Right atrium auricular region (tissue), 2 donors: ENCODE results near the gene TMEM200A. TPM values are rescaled to one million over a fixed set of nuclear protein-coding genes. Genes with fewer than 3 reads are reported as not detected.
"Not testable (repeated sequence)": the region's sequence is repeated elsewhere in the genome, so short reads cannot be mapped to it uniquely, and the experiment has no call there.

Experiments used
- DNase-seq: peaks from one replicate; pipeline ENCODE4 v3.0.0-alpha.2; 2019; ENCODE audit warnings: low spot score
- H3K27ac ChIP-seq, 2 donors: fragments of 200-600 bp; sonication (generic); 1 replicate in 1 of 2; 2 replicates in 1 of 2; pipeline ENCODE4 v1.5.1; 2016 to 2019
- H3K27me3 ChIP-seq, 2 donors: fragments of 200-600 bp; sonication (generic); one replicate each; pipeline versions ENCODE4 v1.5.1 to v1.6.0; 2017 to 2019
- H3K36me3 ChIP-seq: fragments of 200-600 bp; sonication (generic); one replicate; pipeline ENCODE4 v1.5.1; 2016
- H3K4me1 ChIP-seq, 2 donors: fragments of 200-600 bp; sonication (generic); one replicate each; pipeline versions ENCODE4 v1.5.1 to v1.6.0; 2017 to 2019
- H3K4me3 ChIP-seq, 2 donors: fragments of 200-600 bp; sonication (generic); 1 replicate in 1 of 2; 2 replicates in 1 of 2; pipeline ENCODE4 v1.5.1; 2017 to 2019; ENCODE audit warnings: mild to moderate bottlenecking in 1 of 2, moderate library complexity in 1 of 2
- H3K9me3 ChIP-seq, 2 donors: fragments of 200-600 bp; sonication (generic); one replicate each; pipeline ENCODE4 v1.5.1; 2019
- total RNA-seq, 2 donors: library from RNA; depleted of rRNA; stranded (reverse); fragments of >200 nt; gene quantifications; one replicate each; pipeline ENCODE4 v1.1.0, GENCODE V29; 2016
- TF ChIP-seq, protein P1 (sequence below), 2 donors: fragments of 200-600 bp; sonication (generic); IDR thresholded peaks; one replicate each; pipeline ENCODE4 v1.5.1; 2019; ENCODE audit warnings: antibody characterized with exemption in 2 of 2

The TMEM200A gene
- total RNA-seq, 2 donors from 2014 or later = 0.63 TPM; not detected in 1

DNA sequence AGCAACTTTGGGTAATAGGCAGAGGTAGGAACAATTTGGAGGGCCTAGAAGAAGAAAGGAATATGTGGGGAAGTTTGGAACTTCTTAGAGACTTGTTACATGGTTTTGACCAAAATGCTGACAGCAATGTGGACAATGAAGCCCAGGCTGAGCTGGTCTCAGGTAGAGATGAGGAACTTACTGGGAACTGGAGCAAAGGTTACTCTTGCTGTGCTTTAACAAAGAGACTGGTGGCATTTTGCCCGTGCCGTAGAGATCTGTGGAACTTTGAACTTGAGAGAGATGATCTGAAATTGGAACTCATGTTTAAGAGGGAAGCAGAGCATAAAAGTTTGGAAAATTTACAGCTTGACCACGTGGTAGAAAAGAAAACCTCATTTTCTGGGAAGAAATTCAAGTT lies 28.3 kb upstream of the TMEM200A start:
- Histone ChIP-seq H3K4me3 (no peak overlapping the region), H3K9me3 (no peaks in the 10 kb centered on the region), H3K27me3 (no peaks in the 10 kb centered on the region), H3K27ac (no peak overlapping the region), H3K4me1 (no peaks in the 10 kb centered on the region), H3K36me3 (no peaks in the 10 kb centered on the region)
- TF ChIP-seq, protein P1, sequence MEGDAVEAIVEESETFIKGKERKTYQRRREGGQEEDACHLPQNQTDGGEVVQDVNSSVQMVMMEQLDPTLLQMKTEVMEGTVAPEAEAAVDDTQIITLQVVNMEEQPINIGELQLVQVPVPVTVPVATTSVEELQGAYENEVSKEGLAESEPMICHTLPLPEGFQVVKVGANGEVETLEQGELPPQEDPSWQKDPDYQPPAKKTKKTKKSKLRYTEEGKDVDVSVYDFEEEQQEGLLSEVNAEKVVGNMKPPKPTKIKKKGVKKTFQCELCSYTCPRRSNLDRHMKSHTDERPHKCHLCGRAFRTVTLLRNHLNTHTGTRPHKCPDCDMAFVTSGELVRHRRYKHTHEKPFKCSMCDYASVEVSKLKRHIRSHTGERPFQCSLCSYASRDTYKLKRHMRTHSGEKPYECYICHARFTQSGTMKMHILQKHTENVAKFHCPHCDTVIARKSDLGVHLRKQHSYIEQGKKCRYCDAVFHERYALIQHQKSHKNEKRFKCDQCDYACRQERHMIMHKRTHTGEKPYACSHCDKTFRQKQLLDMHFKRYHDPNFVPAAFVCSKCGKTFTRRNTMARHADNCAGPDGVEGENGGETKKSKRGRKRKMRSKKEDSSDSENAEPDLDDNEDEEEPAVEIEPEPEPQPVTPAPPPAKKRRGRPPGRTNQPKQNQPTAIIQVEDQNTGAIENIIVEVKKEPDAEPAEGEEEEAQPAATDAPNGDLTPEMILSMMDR (IDR thresholded peaks at IDR 0.05) = no peak
- DNase-seq = no peak

DNA sequence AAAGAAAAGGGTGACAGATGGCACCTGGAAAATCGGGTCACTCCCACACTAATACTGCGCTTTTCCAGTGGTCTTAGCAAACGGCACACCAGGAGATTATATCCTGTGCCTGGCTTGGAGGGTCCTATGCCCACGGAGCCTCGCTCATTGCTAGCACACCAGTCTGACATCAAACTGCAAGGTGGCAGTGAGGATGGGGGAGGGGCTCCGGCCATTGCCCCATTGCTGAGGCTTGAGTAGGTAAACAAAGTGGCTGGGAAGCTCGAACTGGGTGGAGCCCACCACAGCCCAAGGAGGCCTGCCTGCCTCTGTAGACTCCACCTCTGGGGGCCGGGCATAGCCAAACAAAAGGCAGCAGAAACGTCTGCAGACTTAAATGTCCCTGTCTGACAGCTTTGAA lies 19.5 kb upstream of the TMEM200A start:
- not testable (repeated sequence) for H3K4me1 ChIP-seq, H3K36me3 ChIP-seq, DNase-seq, H3K9me3 ChIP-seq, H3K4me3 ChIP-seq, H3K27ac ChIP-seq, H3K27me3 ChIP-seq

DNA sequence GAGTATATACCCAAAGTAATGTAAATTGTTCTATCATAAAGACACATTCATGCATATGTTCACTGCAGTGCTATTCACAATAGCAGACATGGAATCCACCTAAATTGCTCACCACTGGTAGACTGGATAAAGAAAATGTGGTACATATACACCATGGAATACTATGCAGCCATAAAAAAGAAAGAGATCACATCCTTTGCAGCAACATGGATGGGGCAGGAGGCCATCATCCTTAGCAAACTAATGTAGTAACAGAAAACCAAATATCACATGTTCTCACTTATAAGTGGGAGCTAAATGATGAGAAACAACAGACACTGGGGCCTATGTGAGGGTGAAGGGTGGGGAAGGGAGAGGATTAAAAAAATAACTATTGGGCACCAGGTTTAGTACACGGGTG lies 11.5 kb upstream of the TMEM200A start:
- Histone ChIP-seq H3K27me3 (no peaks in the 10 kb centered on the region), H3K9me3 (no peaks in the 10 kb centered on the region), H3K4me1 (no peaks in the 10 kb centered on the region), H3K27ac (no peak overlapping the region), H3K4me3 (no peak overlapping the region), H3K36me3 (no peaks in the 10 kb centered on the region)
- TF ChIP-seq, protein P1 (IDR thresholded peaks at IDR 0.05) = no peak
- no peak for DNase-seq

DNA sequence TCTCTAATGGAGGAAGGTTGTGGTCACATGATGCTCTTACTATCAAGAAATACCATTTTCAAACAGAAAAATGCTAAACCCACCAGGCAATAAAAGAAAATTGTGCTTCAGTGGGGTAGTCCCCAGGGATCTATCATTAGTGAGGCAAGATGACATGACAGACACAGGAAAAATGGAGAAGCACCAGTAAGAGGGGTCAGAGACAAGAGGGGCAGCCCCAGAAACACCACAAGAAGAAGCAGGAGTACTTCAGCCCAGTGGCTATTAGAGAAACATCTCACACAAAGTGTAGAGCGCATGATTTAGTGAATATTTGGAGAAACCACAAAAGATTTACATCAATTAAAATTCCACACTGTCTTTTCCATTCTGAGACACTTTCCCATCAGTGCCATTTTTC lies 10.2 kb upstream of the TMEM200A start:
- H3K4me3 ChIP-seq = no peak overlapping the region
- no peak overlapping the region for H3K27ac ChIP-seq
- H3K4me1 ChIP-seq = no peaks in the 10 kb centered on the region
- H3K27me3 ChIP-seq = no peaks in the 10 kb centered on the region
- no peaks in the 10 kb centered on the region for H3K9me3 ChIP-seq
- TF ChIP-seq, protein P1 (IDR thresholded peaks at IDR 0.05) = no peak
- no peak for DNase-seq
- H3K36me3 ChIP-seq = no peaks in the 10 kb centered on the region

DNA sequence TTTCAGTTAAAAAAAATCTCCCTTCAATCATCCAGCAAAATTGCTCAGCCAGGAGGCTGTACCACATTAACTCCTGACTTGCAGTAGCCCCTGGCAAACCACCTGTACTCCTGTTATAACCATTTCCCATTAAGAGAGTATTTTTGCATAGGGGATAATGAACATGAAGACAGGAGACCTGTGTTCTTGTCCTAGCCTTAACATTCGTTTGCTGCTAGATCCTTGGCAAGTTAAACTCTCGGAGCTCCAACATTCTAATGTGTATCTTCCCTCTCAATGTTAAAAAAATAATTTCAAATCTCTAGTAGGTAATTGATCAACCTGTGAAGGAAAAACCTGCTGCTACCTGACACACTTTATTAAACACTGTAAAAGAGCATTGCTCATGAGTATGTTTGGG lies 8.4 kb upstream of the TMEM200A start:
- no peak overlapping the region for H3K4me3 ChIP-seq
- no peaks in the 10 kb centered on the region for H3K4me1 ChIP-seq
- H3K9me3 ChIP-seq = no peaks in the 10 kb centered on the region
- H3K27ac ChIP-seq = no peak overlapping the region
- no peak for DNase-seq
- no peaks in the 10 kb centered on the region for H3K36me3 ChIP-seq
- TF ChIP-seq, protein P1 (IDR thresholded peaks at IDR 0.05) = no peak
- H3K27me3 ChIP-seq = no peaks in the 10 kb centered on the region

DNA sequence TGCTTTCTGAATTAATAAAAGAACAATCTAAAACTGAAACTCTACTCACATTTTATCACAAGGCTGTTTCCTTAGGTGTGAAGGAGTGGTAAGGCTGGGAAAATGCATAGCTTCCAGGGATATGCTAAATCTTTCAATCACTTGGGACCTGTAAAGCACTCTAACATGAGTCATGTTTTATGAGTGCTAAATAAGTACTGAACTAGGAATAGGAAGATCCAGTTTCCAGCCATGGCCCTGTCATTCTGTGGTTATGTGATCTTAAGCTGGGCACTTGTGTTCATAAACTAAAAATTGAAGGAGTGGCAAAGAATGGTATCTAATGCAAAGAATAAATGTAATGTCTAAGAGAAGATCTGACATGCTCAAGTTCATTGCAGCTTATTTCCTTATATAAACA lies 6.1 kb upstream of the TMEM200A start:
- DNase-seq = no peak
- Histone ChIP-seq H3K27ac (no peak overlapping the region), H3K4me3 (no peak overlapping the region), H3K36me3 (no peaks in the 10 kb centered on the region), H3K9me3 (no peaks in the 10 kb centered on the region), H3K4me1 (no peaks in the 10 kb centered on the region), H3K27me3 (no peaks in the 10 kb centered on the region)
- TF ChIP-seq, protein P1 (IDR thresholded peaks at IDR 0.05) = no peak
